Stimulated activated CD8-positive, alpha-beta memory T cell treated with anti-CD3 and anti-CD28 coated beads, Interleukin-7, amount 100 ng/mL, for 24 hours (primary cell): ENCODE results near the gene THPO.

Source experiments
- DNase-seq: peaks from one replicate; pipeline ENCODE4 v3.0.0-alpha.2; 2020; ENCODE audit warnings: low read depth

THPO gene

GRCh38 chr3:184333190-184333589 lies 44.8 kb downstream of the THPO start:
- no peak for DNase-seq

GRCh38 chr3:184332370-184333090 lies 45.5 kb downstream of the THPO start:
- no peak for DNase-seq

- DNase-seq, result no peak
These were observed 49.5 kb downstream of the THPO start for GRCh38 chr3:184328516-184328915.

GRCh38 chr3:184327171-184327570 lies 50.8 kb downstream of the THPO start:
- no peak for DNase-seq

GRCh38 chr3:184325715-184326369 lies 52.2 kb downstream of the THPO start:
- DNase-seq, result no peak

GRCh38 chr3:184325269-184325668 lies 52.7 kb downstream of the THPO start:
- DNase-seq, result no peak

- DNase-seq, result no peak
These were observed 54.3 kb downstream of the THPO start for GRCh38 chr3:184323696-184324095.

- no peak for DNase-seq
These were observed 55.1 kb downstream of the THPO start for GRCh38 chr3:184322731-184323487.
